Amniotic epithelial cell (primary cell): ENCODE data around the gene MT1B.
A peak's percentile ranks its signal among the peaks of the same experiment; 100 is the strongest.
"Not testable (repeated sequence)": the region's sequence is repeated elsewhere in the genome, so short reads cannot be mapped to it uniquely, and the experiment has no call there.

Experiments
- DNase-seq: peaks from one replicate; pipeline ENCODE4 v3.0.0-alpha.2; 2010; ENCODE audit warnings: low read depth

MT1B gene

GRCh38 chr16:56637814-56638750, 13.6 kb upstream of the MT1B start, which contains the start of gene MT1A:
MT1A (plus strand) TSS chr16:56638666; CDS start chr16:56638739, 73 bp downstream.
- DNase-seq: peak; percentile 54

GRCh38 chr16:56639045-56639444, 12.6 kb upstream of the MT1B start:
- no peak for DNase-seq

- no peak for DNase-seq
Observed at GRCh38 chr16:56640076-56640475, 11.6 kb upstream of the MT1B start.

GRCh38 chr16:56641166-56641565, 10.5 kb upstream of the MT1B start:
- DNase-seq: no peak

- peak; percentile 70 for DNase-seq
Observed at GRCh38 chr16:56643080-56643778, 8.5 kb upstream of the MT1B start.

- no peak for DNase-seq
Observed at GRCh38 chr16:56643833-56644232, 7.9 kb upstream of the MT1B start.

GRCh38 chr16:56645311-56645710, 6.4 kb upstream of the MT1B start:
- DNase-seq: no peak

- DNase-seq: no peak
Observed at GRCh38 chr16:56645838-56646237, 5.8 kb upstream of the MT1B start.

GRCh38 chr16:56647641-56648431, 3.9 kb upstream of the MT1B start:
- DNase-seq: no peak

GRCh38 chr16:56649271-56649670, 2.4 kb upstream of the MT1B start:
- no peak for DNase-seq

GRCh38 chr16:56649820-56650219, 1.9 kb upstream of the MT1B start:
- no peak for DNase-seq

- DNase-seq: no peak
Observed at GRCh38 chr16:56652600-56652999, 914 bp downstream of the MT1B start.

GRCh38 chr16:56653218-56653617, 1.5 kb downstream of the MT1B start:
- no peak for DNase-seq

- peak; percentile 33 for DNase-seq
Observed at GRCh38 chr16:56657555-56658326, 6.1 kb downstream of the MT1B start, which contains the start of gene MT1F. MT1F (plus strand) TSS chr16:56657959; CDS start chr16:56658059, 100 bp downstream.

GRCh38 chr16:56658327-56658875, 6.7 kb downstream of the MT1B start:
- DNase-seq: no peak

GRCh38 chr16:56662357-56663354, 11.0 kb downstream of the MT1B start:
- no peak for DNase-seq

GRCh38 chr16:56664506-56664905, 12.8 kb downstream of the MT1B start:
- DNase-seq: no peak

- not testable (repeated sequence) for DNase-seq
Observed at GRCh38 chr16:56665286-56666261, 13.9 kb downstream of the MT1B start.
